DND-41 (cell line): ENCODE data around the gene FAM162A.

Source experiments
- ATAC-seq: fragments of 200-7000 bp; cut with Tn5 transposase; 3 replicates; pipeline ENCODE4 v1.9.1; 2021; ENCODE audit warnings: low read depth; ENCODE audit not compliant: insufficient read depth
- DNase-seq: peaks from one replicate; pipeline ENCODE4 v3.0.0-alpha.2; 2020
- H2AFZ ChIP-seq: 2 replicates; pipeline ENCODE4 v1.6.0; 2012; ENCODE audit warnings: low read depth, low read length
- H3K27ac ChIP-seq: 2 replicates; pipeline ENCODE4 v1.5.1; 2012; ENCODE audit warnings: low read length, inconsistent platforms
- H3K27me3 ChIP-seq: fragments of 200-600 bp; sonication (generic); 2 replicates; pipeline ENCODE4 v1.6.0; 2012; ENCODE audit warnings: low read length, mild to moderate bottlenecking, inconsistent platforms; ENCODE audit not compliant: insufficient read depth, poor library complexity
- H3K36me3 ChIP-seq: 2 replicates; pipeline ENCODE4 v1.5.1; 2012; ENCODE audit warnings: low read length, inconsistent platforms; ENCODE audit not compliant: insufficient read depth
- H3K4me1 ChIP-seq: 2 replicates; pipeline ENCODE4 v1.5.1; 2012; ENCODE audit warnings: mild to moderate bottlenecking, low read length; ENCODE audit not compliant: insufficient read depth
- H3K4me2 ChIP-seq: 2 replicates; pipeline ENCODE4 v1.6.0; 2012; ENCODE audit warnings: mild to moderate bottlenecking, moderate library complexity, low read length, inconsistent platforms; ENCODE audit not compliant: insufficient read depth
- H3K4me3 ChIP-seq, 2 experiments: fragments of 200-600 bp in 1 of 2; shearing (Covaris generic) in 1 of 2; 2 replicates each; pipeline ENCODE4 v1.5.1; 2012 to 2016; ENCODE audit warnings: inconsistent platforms in 2 of 2, low read length in 2 of 2, mild to moderate bottlenecking in 2 of 2, low read depth in 1 of 2, moderate library complexity in 1 of 2
- H3K79me2 ChIP-seq: 2 replicates; pipeline ENCODE4 v1.6.0; 2012; ENCODE audit warnings: low read length, inconsistent platforms; ENCODE audit not compliant: insufficient read depth
- H3K9ac ChIP-seq: 2 replicates; pipeline ENCODE4 v1.6.0; 2012; ENCODE audit warnings: low read depth, mild to moderate bottlenecking, inconsistent platforms, low read length, moderate library complexity
- H3K9me3 ChIP-seq: 2 replicates; pipeline ENCODE4 v1.5.1; 2012; ENCODE audit warnings: low read length, moderate library complexity, mild to moderate bottlenecking, inconsistent platforms; ENCODE audit not compliant: insufficient read depth, severe bottlenecking
- H4K20me1 ChIP-seq: 2 replicates; pipeline ENCODE4 v1.6.0; 2012; ENCODE audit warnings: low read length; ENCODE audit not compliant: insufficient read depth
- EZH2 ChIP-seq: IDR thresholded peaks from 3 replicates; pipeline ENCODE4 v1.6.1; 2012; ENCODE audit warnings: borderline replicate concordance, low read depth, mild to moderate bottlenecking, moderate library complexity, low read length, inconsistent platforms; ENCODE audit not compliant: severe bottlenecking
- TF ChIP-seq, protein P1 (sequence below): IDR thresholded peaks from 2 replicates; pipeline ENCODE4 v1.5.1; 2012; ENCODE audit warnings: borderline replicate concordance, low read length, moderate library complexity, mild to moderate bottlenecking; ENCODE audit not compliant: poor library complexity, severe bottlenecking; ENCODE audit errors: extremely low read depth

FAM162A gene

DNA sequence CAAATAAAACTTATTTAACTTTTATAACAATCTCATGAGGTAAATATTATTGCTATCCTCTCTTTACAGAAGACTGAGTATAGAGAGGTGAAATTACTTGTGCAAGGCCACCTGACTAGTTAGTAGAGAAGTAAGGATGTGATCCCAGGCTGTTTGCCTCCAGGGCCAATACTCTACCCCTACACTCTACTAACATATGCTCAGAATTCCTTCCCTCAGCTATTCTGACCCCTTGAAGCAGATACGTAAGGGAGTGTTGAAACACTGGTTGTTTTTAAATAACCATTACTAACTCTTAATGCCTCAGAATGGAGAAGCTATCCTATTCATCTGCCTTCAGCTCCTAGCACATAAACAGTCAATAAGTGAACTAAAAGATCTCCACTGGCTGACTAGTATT, 34.8 kb upstream of the FAM162A start:
- Histone ChIP-seq H3K4me3 (no peak overlapping the region), H2AFZ (no peak overlapping the region), H3K9me3 (no peaks in the 10 kb centered on the region), H3K9ac (no peak overlapping the region), H3K4me2 (no peak overlapping the region), H3K27me3 (no peaks in the 10 kb centered on the region), H3K79me2 (no peaks in the 10 kb centered on the region), H4K20me1 (no peaks in the 10 kb centered on the region), H3K4me1 (no peaks in the 10 kb centered on the region), H3K36me3 (no peaks in the 10 kb centered on the region), H3K27ac (no peak overlapping the region)
- TF ChIP-seq EZH2 = no peak
- TF ChIP-seq, protein P1, sequence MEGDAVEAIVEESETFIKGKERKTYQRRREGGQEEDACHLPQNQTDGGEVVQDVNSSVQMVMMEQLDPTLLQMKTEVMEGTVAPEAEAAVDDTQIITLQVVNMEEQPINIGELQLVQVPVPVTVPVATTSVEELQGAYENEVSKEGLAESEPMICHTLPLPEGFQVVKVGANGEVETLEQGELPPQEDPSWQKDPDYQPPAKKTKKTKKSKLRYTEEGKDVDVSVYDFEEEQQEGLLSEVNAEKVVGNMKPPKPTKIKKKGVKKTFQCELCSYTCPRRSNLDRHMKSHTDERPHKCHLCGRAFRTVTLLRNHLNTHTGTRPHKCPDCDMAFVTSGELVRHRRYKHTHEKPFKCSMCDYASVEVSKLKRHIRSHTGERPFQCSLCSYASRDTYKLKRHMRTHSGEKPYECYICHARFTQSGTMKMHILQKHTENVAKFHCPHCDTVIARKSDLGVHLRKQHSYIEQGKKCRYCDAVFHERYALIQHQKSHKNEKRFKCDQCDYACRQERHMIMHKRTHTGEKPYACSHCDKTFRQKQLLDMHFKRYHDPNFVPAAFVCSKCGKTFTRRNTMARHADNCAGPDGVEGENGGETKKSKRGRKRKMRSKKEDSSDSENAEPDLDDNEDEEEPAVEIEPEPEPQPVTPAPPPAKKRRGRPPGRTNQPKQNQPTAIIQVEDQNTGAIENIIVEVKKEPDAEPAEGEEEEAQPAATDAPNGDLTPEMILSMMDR = no peak
- ATAC-seq (no peak), DNase-seq (no peak)

GRCh38 chr3:122350814-122351418, 33.1 kb upstream of the FAM162A start:
- H3K4me2 ChIP-seq = no peak overlapping the region
- no peak overlapping the region for H2AFZ ChIP-seq
- no peak for ATAC-seq

GRCh38 chr3:122351612-122352011, 32.4 kb upstream of the FAM162A start:
- TF ChIP-seq, protein P1 = no peak
- no peak for TF ChIP-seq EZH2
- no peak overlapping the region for H3K27ac ChIP-seq
- H3K4me3 ChIP-seq = no peak overlapping the region
- no peak overlapping the region for H3K9ac ChIP-seq
- no peaks in the 10 kb centered on the region for H3K9me3 ChIP-seq
- no peaks in the 10 kb centered on the region for H3K79me2 ChIP-seq
- H3K4me2 ChIP-seq = no peak overlapping the region
- DNase-seq (no peak), ATAC-seq (no peak)
- H3K36me3 ChIP-seq = no peaks in the 10 kb centered on the region
- no peaks in the 10 kb centered on the region for H3K27me3 ChIP-seq
- H3K4me1 ChIP-seq = no peaks in the 10 kb centered on the region
- no peak overlapping the region for H2AFZ ChIP-seq
- no peaks in the 10 kb centered on the region for H4K20me1 ChIP-seq

More at GRCh38 chr3:122350814-122351418, 33.1 kb upstream of the FAM162A start:
- H3K79me2 ChIP-seq = no peaks in the 10 kb centered on the region
- H3K4me1 ChIP-seq = no peaks in the 10 kb centered on the region
- DNase-seq = no peak
- TF ChIP-seq, protein P1 = no peak
- no peak for TF ChIP-seq EZH2
- no peaks in the 10 kb centered on the region for H3K27me3 ChIP-seq
- no peaks in the 10 kb centered on the region for H4K20me1 ChIP-seq
- H3K9ac ChIP-seq = no peak overlapping the region
- H3K9me3 ChIP-seq = no peaks in the 10 kb centered on the region
- H3K27ac ChIP-seq = no peak overlapping the region
- H3K4me3 ChIP-seq = no peak overlapping the region
- no peaks in the 10 kb centered on the region for H3K36me3 ChIP-seq
